KMS-11 (cell line): ENCODE data around the gene RFT1.

Experiments used
- H2AFZ ChIP-seq: fragments of 200-600 bp; sonication (generic); 2 replicates; pipeline ENCODE4 v1.6.1; 2016; ENCODE audit warnings: antibody characterized with exemption, mixed run types, low read depth
- H3K27ac ChIP-seq: fragments of 200-600 bp; sonication (generic); 2 replicates; pipeline ENCODE4 v1.6.1; 2016; ENCODE audit warnings: mild to moderate bottlenecking, mixed run types
- H3K27me3 ChIP-seq: fragments of 200-600 bp; sonication (generic); 2 replicates; pipeline ENCODE4 v1.6.1; 2017; ENCODE audit warnings: mild to moderate bottlenecking, low read depth, mixed run types, moderate library complexity; ENCODE audit not compliant: insufficient read depth
- H3K36me3 ChIP-seq: fragments of 200-600 bp; sonication (generic); 2 replicates; pipeline ENCODE4 v1.6.1; 2017; ENCODE audit warnings: mild to moderate bottlenecking, mixed run types; ENCODE audit not compliant: insufficient read depth
- H3K4me1 ChIP-seq: fragments of 200-600 bp; sonication (generic); 2 replicates; pipeline ENCODE4 v1.6.1; 2016; ENCODE audit warnings: mild to moderate bottlenecking, low read depth, mixed run types; ENCODE audit not compliant: poor library complexity, severe bottlenecking
- H3K4me2 ChIP-seq: fragments of 200-600 bp; sonication (generic); 2 replicates; pipeline ENCODE4 v1.7.0; 2016; ENCODE audit warnings: mild to moderate bottlenecking, mixed run types
- H3K4me3 ChIP-seq: fragments of 200-600 bp; sonication (generic); IDR thresholded peaks from 2 replicates; pipeline ENCODE4 v1.6.1; 2017; ENCODE audit warnings: low read depth, low read length, mixed read lengths; ENCODE audit not compliant: insufficient read depth
- H3K79me2 ChIP-seq: fragments of 200-600 bp; sonication (generic); 2 replicates; pipeline ENCODE4 v1.6.1; 2016; ENCODE audit warnings: low read depth, mixed run types; ENCODE audit not compliant: insufficient read depth
- H3K9ac ChIP-seq: fragments of 200-600 bp; sonication (generic); 2 replicates; pipeline ENCODE4 v1.6.1; 2016; ENCODE audit warnings: mild to moderate bottlenecking, mixed run types
- H4K20me1 ChIP-seq: fragments of 200-600 bp; sonication (generic); 2 replicates; pipeline ENCODE4 v1.6.1; 2016; ENCODE audit warnings: mild to moderate bottlenecking, mixed run types; ENCODE audit not compliant: insufficient read depth
- CTCF ChIP-seq: fragments of 200-600 bp; sonication (generic); conservative IDR thresholded peaks from 2 replicates; pipeline ENCODE4 v1.6.1; 2017; ENCODE audit warnings: low read depth, mild to moderate bottlenecking, antibody characterized with exemption, low read length, moderate library complexity, mixed read lengths

RFT1 gene

GRCh38 chr3:53116956-53117355, 13.3 kb downstream of the RFT1 start:
- H3K36me3 ChIP-seq = no peaks in the 10 kb centered on the region
- TF ChIP-seq CTCF = no peak
- H3K79me2 ChIP-seq = no peaks in the 10 kb centered on the region
- no peak overlapping the region for H3K9ac ChIP-seq
- no peak overlapping the region for H3K27ac ChIP-seq
- H4K20me1 ChIP-seq = no peaks in the 10 kb centered on the region
- H2AFZ ChIP-seq = no peak overlapping the region
- no peak overlapping the region for H3K4me3 ChIP-seq
- H3K27me3 ChIP-seq = no peaks in the 10 kb centered on the region
- no peak overlapping the region for H3K4me2 ChIP-seq
- H3K4me1 ChIP-seq = peaks cover 8% of the 10 kb centered on the region

DNA sequence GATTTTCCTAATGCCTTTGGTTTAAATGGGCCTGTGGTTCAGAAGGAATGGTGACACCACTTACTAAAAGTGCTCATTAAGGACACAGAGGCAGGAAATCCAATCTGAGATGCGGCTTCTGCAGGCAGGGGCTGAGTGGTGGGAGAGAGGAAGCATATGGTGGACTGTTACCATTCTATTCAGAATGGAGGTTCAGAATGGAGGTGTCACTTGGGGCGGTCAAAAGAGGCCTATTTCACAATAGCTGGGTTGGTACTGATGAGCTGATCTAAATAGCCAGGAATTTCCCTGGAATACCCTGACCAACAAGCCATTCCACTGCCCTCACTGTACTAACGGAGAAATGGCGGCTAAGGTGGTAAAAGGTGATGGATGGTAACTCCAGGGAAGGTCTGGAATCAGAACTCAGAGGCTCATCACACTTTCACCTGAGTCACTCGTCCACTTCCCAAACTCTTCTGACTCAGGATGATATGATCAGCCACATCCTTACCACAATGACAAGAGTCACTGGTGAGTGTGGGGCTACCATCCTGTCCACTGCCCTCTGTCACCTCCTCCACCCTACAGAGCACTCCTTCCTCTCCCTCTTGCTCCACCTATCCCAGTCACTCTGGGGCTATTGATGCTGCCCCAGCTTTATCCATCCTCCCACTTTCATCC, 15.7 kb downstream of the RFT1 start:
- Histone ChIP-seq H3K27me3 (no peaks in the 10 kb centered on the region), H2AFZ (no peak overlapping the region), H3K27ac (no peak overlapping the region), H3K4me2 (no peak overlapping the region), H3K79me2 (no peaks in the 10 kb centered on the region), H4K20me1 (no peaks in the 10 kb centered on the region), H3K4me3 (no peak overlapping the region), H3K36me3 (no peaks in the 10 kb centered on the region), H3K9ac (no peak overlapping the region), H3K4me1 (peaks cover 18% of the 10 kb centered on the region)
- TF ChIP-seq CTCF = no peak

DNA sequence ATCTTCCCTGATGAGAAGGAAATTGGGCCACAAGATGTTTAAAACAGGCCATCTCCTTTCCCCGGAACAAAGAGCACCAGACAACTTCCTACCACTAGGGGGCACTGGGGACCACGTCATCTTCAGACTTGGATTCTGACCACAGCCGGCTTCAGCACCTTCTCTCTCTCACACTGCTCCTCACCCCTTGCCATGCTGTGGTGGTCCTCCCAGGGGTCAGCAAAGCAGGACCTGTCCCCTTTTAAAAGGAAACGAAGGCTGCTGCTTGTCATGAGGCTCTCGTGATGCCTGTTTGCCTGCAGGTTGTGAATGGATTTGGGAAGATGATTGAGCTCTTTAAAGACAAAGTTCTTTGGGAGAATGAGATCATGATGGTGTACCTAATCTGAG, 16.2 kb downstream of the RFT1 start:
- H3K9ac ChIP-seq = no peak overlapping the region
- peak; percentile 83 for TF ChIP-seq CTCF
- H3K4me3 ChIP-seq = no peak overlapping the region
- H3K27me3 ChIP-seq = no peaks in the 10 kb centered on the region
- H3K36me3 ChIP-seq = no peaks in the 10 kb centered on the region
- H4K20me1 ChIP-seq = no peaks in the 10 kb centered on the region
- H3K27ac ChIP-seq = no peak overlapping the region
- H2AFZ ChIP-seq = no peak overlapping the region
- no peak overlapping the region for H3K4me2 ChIP-seq
- H3K4me1 ChIP-seq = peaks cover 24% of the 10 kb centered on the region
- H3K79me2 ChIP-seq = no peaks in the 10 kb centered on the region

DNA sequence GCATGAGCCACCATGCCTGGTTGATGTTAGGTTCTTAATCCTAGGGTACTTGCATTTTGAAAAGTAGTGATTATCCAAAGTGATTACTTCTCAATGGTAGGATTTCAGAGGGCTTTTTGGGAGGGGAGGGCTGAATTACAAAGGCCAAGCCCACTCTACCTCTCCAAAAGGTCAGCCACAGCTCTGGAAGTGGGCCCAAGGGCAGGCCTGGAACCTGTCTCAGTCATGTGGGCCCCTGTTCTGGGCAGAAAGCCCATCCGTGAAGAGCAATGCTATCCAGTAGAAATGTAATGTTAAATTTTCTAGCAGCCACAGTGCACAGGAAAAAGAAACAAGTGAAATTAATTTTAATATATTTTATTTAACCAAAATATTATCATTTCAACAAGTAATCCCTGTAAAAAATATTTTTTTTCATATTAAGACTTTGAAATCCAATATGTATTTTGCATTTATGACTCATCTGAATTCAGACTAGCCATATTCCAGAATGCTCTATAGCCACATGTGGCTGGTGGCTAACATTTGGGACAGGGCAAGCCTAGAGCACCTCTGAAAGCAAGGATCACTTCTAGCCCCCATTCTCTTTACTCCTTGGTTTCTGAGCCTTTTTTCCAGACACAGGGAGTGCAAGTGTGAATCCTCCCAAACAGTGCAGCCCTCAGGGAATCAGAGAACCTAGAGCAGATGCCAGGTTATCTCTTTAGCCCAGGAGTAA, 16.8 kb downstream of the RFT1 start:
- no peak overlapping the region for H3K27ac ChIP-seq
- no peak overlapping the region for H2AFZ ChIP-seq
- no peaks in the 10 kb centered on the region for H3K36me3 ChIP-seq

More for the DNA sequence above, 16.8 kb downstream of the RFT1 start:
- TF ChIP-seq CTCF = no peak
- Histone ChIP-seq H4K20me1 (no peaks in the 10 kb centered on the region), H3K27me3 (no peaks in the 10 kb centered on the region), H3K79me2 (no peaks in the 10 kb centered on the region), H3K4me1 (peaks cover 29% of the 10 kb centered on the region), H3K9ac (no peak overlapping the region), H3K4me2 (no peak overlapping the region), H3K4me3 (no peak overlapping the region)
